Stomach (tissue), 9 donors: ENCODE results near the gene DHCR24. TPM values are rescaled to one million over a fixed set of nuclear protein-coding genes. Genes with fewer than 3 reads are reported as not detected.
A peak's percentile ranks its signal among the peaks of the same experiment; 100 is the strongest.

Source experiments
- DNase-seq, 2 donors: peaks; one replicate each; pipeline versions ENCODE4 v3.0.0 to v3.0.0-alpha.2; 2013 to 2019
- H3K27ac ChIP-seq, 5 donors: fragments of 200-600 bp in 4 of 5; sonication (generic) in 4 of 5; one replicate each; pipeline ENCODE4 v1.5.1; 2013 to 2019; ENCODE audit warnings: mild to moderate bottlenecking in 1 of 5, moderate library complexity in 1 of 5
- H3K27me3 ChIP-seq, 3 donors: fragments of 200-600 bp; sonication (generic); one replicate each; pipeline ENCODE4 v1.5.1; 2017 to 2019; ENCODE audit warnings: mixed run types in 1 of 3
- H3K36me3 ChIP-seq, 4 donors: fragments of 200-600 bp; sonication (generic); 1 replicate in 3 of 4; 2 replicates in 1 of 4; pipeline ENCODE4 v1.5.1; 2016 to 2019
- H3K4me1 ChIP-seq, 4 donors: fragments of 200-600 bp; sonication (generic); one replicate each; pipeline ENCODE4 v1.5.1; 2016 to 2019
- H3K4me3 ChIP-seq, 4 donors: fragments of 200-600 bp; sonication (generic) in 3 of 4; one replicate each; pipeline ENCODE4 v1.5.1; 2016 to 2019; ENCODE audit warnings: mild to moderate bottlenecking in 1 of 4
- H3K9me3 ChIP-seq, 4 donors: fragments of 200-600 bp; sonication (generic); one replicate each; pipeline ENCODE4 v1.5.1; 2016 to 2019
- CTCF ChIP-seq, 7 experiments: fragments of 450-650 bp in 4 of 7; fragments of 200-600 bp in 3 of 7; sonication (generic) in 3 of 7; IDR thresholded peaks; one replicate each; pipeline ENCODE4 v1.5.1; 2016 to 2019; ENCODE audit warnings: antibody characterized with exemption in 7 of 7, control low read depth in 2 of 7, mild to moderate bottlenecking in 1 of 7
- EP300 ChIP-seq: sonication (generic); formaldehyde crosslinking; IDR thresholded peaks from one replicate; pipeline ENCODE4 v1.6.1; 2017; ENCODE audit warnings: antibody characterized with exemption
- POLR2A ChIP-seq, 4 donors: fragments of 450-650 bp; IDR thresholded peaks; one replicate each; pipeline ENCODE4 v1.6.1; 2016; ENCODE audit warnings: antibody characterized with exemption in 4 of 4, control low read depth in 2 of 4, mild to moderate bottlenecking in 1 of 4, moderate library complexity in 1 of 4
- POLR2AphosphoS5 ChIP-seq, 3 donors: sonication (generic); formaldehyde crosslinking; IDR thresholded peaks; one replicate each; pipeline ENCODE4 v1.6.1; 2016; ENCODE audit warnings: antibody characterized with exemption in 3 of 3
- WGBS, 5 donors: extraction: QIAGEN DNeasy Blood & Tissue Kit in 3 of 5; methylation state at CpG; one replicate each; pipeline versions ENCODE4 v1.1.5 to v1.1.7; 2013 to 2018; 5-methylcytosine and 5-hydroxymethylcytosine counted together
- intact Hi-C: fragments of 100-400 bp; cut with DNase I; formaldehyde crosslinking; loops from one replicate; pipeline ENCODE4 v1.15.1; 2023; ENCODE audit warnings: low total_unique reads
- polyA plus RNA-seq, 3 donors: library from polyadenylated mRNA; stranded (reverse); fragments of 200-250 nt; gene quantifications; one replicate each; pipeline ENCODE4 v1.2.3, GENCODE V29; 2013
- total RNA-seq, 5 donors: library from RNA; depleted of rRNA; stranded (reverse); fragments of >200 nt; gene quantifications; one replicate each; pipeline versions ENCODE4 v1.1.0 to v1.2.3, GENCODE V29; 2014 to 2016
- donor health status: healthy with polysubstance abuse.
- donor health status: Bipolar disorder and iron deficiency.
- donor health status: healthy.

DHCR24 gene
- total and polyA plus RNA-seq, 8 donors, result 20.0 to 347 (median 69.0) TPM

GRCh38 chr1:54889132-54889725 is 2.2 kb upstream of the DHCR24 start:
- intact Hi-C loops, result no loop called here
- Histone ChIP-seq H3K4me3 (no peak overlapping the region), H3K9me3 (no peaks in the 10 kb centered on the region), H3K27me3 (peaks cover 0 to 3% (median 0%) of the 10 kb centered on the region in 3 donors), H3K27ac (peak overlapping the region in 3 of 5 donors; percentile 11 to 82 (median 54)), H3K4me1 (peaks cover 22 to 49% (median 44%) of the 10 kb centered on the region in 4 donors), H3K36me3 (no peaks in the 10 kb centered on the region)
- 56 to 67% (median 63%) methylated on average over 3 of the region's 3 CpGs for WGBS, 5 donors
- no peak for TF ChIP-seq CTCF (IDR thresholded peaks at IDR 0.05)
- no peak for TF ChIP-seq EP300
- no peak for TF ChIP-seq POLR2A (IDR thresholded peaks at IDR 0.05)
- no peak for TF ChIP-seq POLR2AphosphoS5 (IDR thresholded peaks at IDR 0.05)
- no peak for DNase-seq

- 32 to 54% (median 37%) methylated on average over 7 of the region's 7 CpGs for WGBS, 5 donors
- H3K27ac ChIP-seq, result peak overlapping the region; percentile 82 to 94 (median 86)
- peaks cover 0 to 3% (median 0%) of the 10 kb centered on the region in 3 donors for H3K27me3 ChIP-seq
- no peaks in the 10 kb centered on the region for H3K9me3 ChIP-seq
- DNase-seq, result peak; percentile 36 to 53
- peak overlapping the region; percentile 75 to 90 (median 82) for H3K4me3 ChIP-seq
- TF ChIP-seq CTCF (IDR thresholded peaks at IDR 0.05), result no peak
- peak in 1 of 3 donors; percentile 27 for TF ChIP-seq POLR2AphosphoS5 (IDR thresholded peaks at IDR 0.05)
- H3K36me3 ChIP-seq, result peaks cover 0 to 2% (median 0%) of the 10 kb centered on the region in 4 donors
- intact Hi-C loops, result no loop called here
- H3K4me1 ChIP-seq, result peaks cover 32 to 59% (median 54%) of the 10 kb centered on the region in 4 donors
Measured at GRCh38 chr1:54888080-54888733, 1.2 kb upstream of the DHCR24 start.

GRCh38 chr1:54887665-54888071 is 673 bp upstream of the DHCR24 start:
- Histone ChIP-seq H3K9me3 (no peaks in the 10 kb centered on the region), H3K4me1 (peaks cover 35 to 65% (median 59%) of the 10 kb centered on the region in 4 donors), H3K27me3 (peaks cover 0 to 3% (median 0%) of the 10 kb centered on the region in 3 donors), H3K27ac (peak overlapping the region; percentile 82 to 94 (median 86)), H3K36me3 (peaks cover 0 to 4% (median 1%) of the 10 kb centered on the region in 4 donors), H3K4me3 (peak overlapping the region; percentile 75 to 90 (median 82))
- DNase-seq, result peak in 1 of 2 donors; percentile 47
- intact Hi-C loops, result no loop called here
- TF ChIP-seq POLR2AphosphoS5 (IDR thresholded peaks at IDR 0.05) (no peak), POLR2A (IDR thresholded peaks at IDR 0.05) (no peak), CTCF (IDR thresholded peaks at IDR 0.05) (no peak), EP300 (no peak)
- 11 to 26% (median 17%) methylated on average over 7 to 8 of the region's 8 CpGs for WGBS, 5 donors

DNA sequence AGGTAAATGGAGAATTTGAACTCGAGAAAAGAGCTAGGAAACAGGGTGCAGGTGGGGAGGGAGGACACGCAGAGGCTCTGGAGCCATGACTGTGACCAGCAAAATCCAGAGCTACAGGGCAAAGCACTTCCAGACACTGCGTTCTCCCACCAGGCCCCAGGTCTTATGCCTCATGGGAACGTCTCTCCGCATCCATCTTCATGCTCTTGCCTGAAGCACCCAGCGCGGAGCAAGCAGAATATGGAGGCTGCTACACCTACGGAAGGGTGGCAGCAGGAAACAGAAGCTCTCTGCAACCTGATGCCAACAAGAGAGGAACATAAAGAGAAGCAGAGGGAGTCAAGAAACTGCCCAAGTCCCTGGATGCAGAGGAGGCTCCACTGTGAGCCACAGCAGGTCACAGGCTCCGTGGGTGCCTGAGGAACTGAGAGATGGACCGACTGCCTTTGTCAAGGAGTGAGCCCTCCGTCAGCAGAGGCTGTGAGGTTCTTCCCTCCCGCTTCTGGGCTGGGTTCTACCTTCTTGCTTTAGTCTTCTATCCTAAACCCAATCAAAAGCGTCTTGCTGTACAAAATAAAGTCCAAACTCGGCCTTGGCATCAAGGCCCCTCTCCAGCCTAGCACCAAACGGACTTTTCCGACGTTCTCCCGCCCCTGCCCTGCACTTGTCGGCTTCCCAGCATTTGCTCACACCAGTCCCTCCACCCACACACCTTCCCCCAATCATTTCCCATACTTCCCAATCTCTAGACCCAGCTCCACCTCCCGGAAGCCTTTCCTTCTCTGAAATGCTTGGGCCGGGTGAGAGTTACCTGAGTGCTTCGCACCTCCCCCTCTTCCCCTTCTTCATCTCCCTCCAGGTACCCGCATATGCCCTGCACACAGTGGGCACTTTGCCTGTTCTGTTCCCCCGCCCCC is 930 bp downstream of the DHCR24 start:
- H3K27me3 ChIP-seq, result peaks cover 0 to 3% (median 0%) of the 10 kb centered on the region in 3 donors
- peaks cover 37 to 70% (median 61%) of the 10 kb centered on the region in 4 donors for H3K4me1 ChIP-seq
- intact Hi-C loops, result no loop called here
- peak overlapping the region; percentile 82 to 94 (median 86) for H3K27ac ChIP-seq
- DNase-seq, result peak; percentile 66 to 84
- H3K36me3 ChIP-seq, result peaks cover 0 to 17% (median 8%) of the 10 kb centered on the region in 4 donors
- TF ChIP-seq POLR2AphosphoS5 (IDR thresholded peaks at IDR 0.05), result peak in 2 of 3 donors; percentile 11 to 74
- peak in 1 of 4 donors; percentile 24 for TF ChIP-seq POLR2A (IDR thresholded peaks at IDR 0.05)
- TF ChIP-seq CTCF (IDR thresholded peaks at IDR 0.05), result no peak
- TF ChIP-seq EP300, result no peak
- H3K4me3 ChIP-seq, result peak overlapping the region; percentile 75 to 90 (median 82)
- no peaks in the 10 kb centered on the region for H3K9me3 ChIP-seq
- 16 to 33% (median 26%) methylated on average over 24 of the region's 24 CpGs for WGBS, 5 donors
